HAP-1 (cell line): ENCODE data around the gene SENP8.
"Not testable (repeated sequence)": the region's sequence is repeated elsewhere in the genome, so short reads cannot be mapped to it uniquely, and the experiment has no call there.

Source experiments
- DNase-seq, 2 experiments: peaks; one replicate each; pipeline ENCODE4 v3.0.0-alpha.2; 2016 to 2020; ENCODE audit warnings: low spot score in 2 of 2
- H3K27me3 ChIP-seq: fragments of 250-450 bp; sonication (Bioruptor Pico); 2 replicates; pipeline ENCODE4 v1.5.1; 2020; ENCODE audit warnings: low read depth, mild to moderate bottlenecking, moderate library complexity
- H3K36me3 ChIP-seq: fragments of 250-450 bp; sonication (Bioruptor Pico); replicated peaks from 2 replicates; pipeline ENCODE4 v1.5.1; 2020; ENCODE audit warnings: mild to moderate bottlenecking
- H3K4me1 ChIP-seq: fragments of 250-450 bp; sonication (Bioruptor Pico); 2 replicates; pipeline ENCODE4 v1.5.1; 2020; ENCODE audit warnings: mild to moderate bottlenecking
- H3K4me3 ChIP-seq: fragments of 250-450 bp; sonication (Bioruptor Pico); 2 replicates; pipeline ENCODE4 v1.5.1; 2020; ENCODE audit warnings: mild to moderate bottlenecking, moderate library complexity
- H3K9me3 ChIP-seq: fragments of 250-450 bp; sonication (Bioruptor Pico); 2 replicates; pipeline ENCODE4 v1.5.1; 2020; ENCODE audit warnings: mild to moderate bottlenecking, moderate library complexity
- in situ Hi-C: fragments of 300-500 bp; cut with MboI; formaldehyde crosslinking; loops from 3 replicates; pipeline ENCODE4 v1.14.3; 2020; ENCODE audit warnings: low sequenced_read_pairs, inconsistent platforms, mixed read lengths

Gene SENP8

GRCh38 chr15:72096796-72097195, 21.4 kb upstream of the SENP8 start:
- H3K36me3 ChIP-seq: peaks cover 4% of the 10 kb centered on the region; the same call in 1 of the 2 replicates
- no peak overlapping the region for H3K4me3 ChIP-seq
- in situ Hi-C loops: no loop called here
- DNase-seq: peak in 1 of 2 experiments; percentile 1
- H3K4me1 ChIP-seq: no peaks in the 10 kb centered on the region
- H3K9me3 ChIP-seq: peaks cover 5% of the 10 kb centered on the region; the same call in 1 of the 2 replicates
- H3K27me3 ChIP-seq: no peaks in the 10 kb centered on the region

DNA sequence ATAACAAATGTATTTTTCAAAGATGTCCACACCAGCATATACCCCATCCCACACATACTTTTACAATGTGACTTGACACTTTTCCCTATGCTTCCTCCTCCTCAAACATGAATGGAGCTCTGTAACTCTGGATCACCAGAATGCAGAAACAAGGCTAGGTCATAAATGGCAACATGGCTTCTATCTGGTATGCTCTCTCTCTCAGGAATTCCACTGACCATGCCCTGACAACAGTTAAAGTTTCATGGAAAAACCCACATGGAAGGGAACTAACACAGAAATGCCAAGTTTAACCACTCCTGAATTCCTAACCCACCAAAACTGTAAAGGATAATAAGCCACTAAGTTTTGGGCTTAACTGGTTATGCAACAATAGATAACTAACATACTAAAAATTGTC, 20.2 kb upstream of the SENP8 start:
- peak in 1 of 2 experiments; percentile 3 for DNase-seq
- in situ Hi-C loops: no loop called here
- H3K27me3 ChIP-seq: no peaks in the 10 kb centered on the region
- peaks cover 5% of the 10 kb centered on the region; the same call in 1 of the 2 replicates for H3K9me3 ChIP-seq
- no peak overlapping the region for H3K4me3 ChIP-seq
- H3K36me3 ChIP-seq: peaks cover 4% of the 10 kb centered on the region; the same call in 1 of the 2 replicates
- H3K4me1 ChIP-seq: peaks cover 4% of the 10 kb centered on the region

DNA sequence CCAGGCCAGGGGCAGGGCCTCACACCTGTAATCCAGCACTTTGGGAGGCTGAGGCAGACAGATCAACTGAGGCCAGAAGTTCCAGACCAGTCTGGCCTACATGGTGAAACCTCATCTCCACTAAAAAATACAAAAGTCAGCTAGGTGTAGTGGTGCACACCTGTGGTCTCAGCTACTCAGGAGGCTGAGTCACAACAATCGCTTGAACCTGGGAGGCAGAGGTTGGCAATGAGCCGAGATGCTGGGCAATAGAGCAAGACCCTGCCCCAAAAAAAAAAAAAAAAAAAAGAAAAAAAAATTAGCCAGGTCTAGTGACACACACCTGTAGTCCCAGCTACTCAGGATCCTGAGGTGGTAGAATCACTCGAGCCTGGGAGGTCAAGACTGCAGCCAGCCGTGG, 19.0 kb upstream of the SENP8 start:
- in situ Hi-C loops: no loop called here
- Histone ChIP-seq H3K9me3 (peaks cover 5% of the 10 kb centered on the region; the same call in 1 of the 2 replicates), H3K36me3 (peaks cover 4% of the 10 kb centered on the region; the same call in 1 of the 2 replicates), H3K4me3 (no peak overlapping the region), H3K4me1 (peaks cover 4% of the 10 kb centered on the region), H3K27me3 (no peaks in the 10 kb centered on the region)
- peak in 1 of 2 experiments; percentile 2 for DNase-seq

- in situ Hi-C loops, H3K4me1 ChIP-seq, H3K36me3 ChIP-seq, DNase-seq, H3K27me3 ChIP-seq, H3K4me3 ChIP-seq, H3K9me3 ChIP-seq: not testable (repeated sequence)
Measured at GRCh38 chr15:72100551-72100950, 17.7 kb upstream of the SENP8 start.

DNA sequence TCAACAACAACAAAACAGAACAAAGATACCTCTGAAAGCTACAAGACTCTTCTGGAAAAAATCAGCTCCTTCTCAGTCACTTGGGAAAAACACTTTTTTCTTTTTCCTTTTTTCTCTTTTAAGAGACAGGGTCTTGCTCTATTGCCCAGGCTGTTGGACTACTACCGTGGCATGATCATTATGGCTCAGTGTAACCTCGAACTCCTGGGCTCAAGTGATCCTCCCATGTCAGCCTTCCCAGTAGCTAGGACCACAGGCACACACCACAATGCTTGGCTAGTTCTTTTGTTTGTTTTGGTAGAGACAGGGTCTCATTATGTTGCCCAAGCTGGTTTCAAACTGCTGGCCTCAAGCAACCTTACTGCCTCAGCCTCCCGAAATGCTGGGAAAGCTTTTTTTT, 13.1 kb upstream of the SENP8 start:
- DNase-seq: peak in 1 of 2 experiments; percentile 2
- in situ Hi-C loops: no loop called here
- no peaks in the 10 kb centered on the region for H3K36me3 ChIP-seq
- peaks cover 9% of the 10 kb centered on the region for H3K4me1 ChIP-seq
- H3K4me3 ChIP-seq: no peak overlapping the region
- H3K27me3 ChIP-seq: no peaks in the 10 kb centered on the region
- no peaks in the 10 kb centered on the region for H3K9me3 ChIP-seq

DNA sequence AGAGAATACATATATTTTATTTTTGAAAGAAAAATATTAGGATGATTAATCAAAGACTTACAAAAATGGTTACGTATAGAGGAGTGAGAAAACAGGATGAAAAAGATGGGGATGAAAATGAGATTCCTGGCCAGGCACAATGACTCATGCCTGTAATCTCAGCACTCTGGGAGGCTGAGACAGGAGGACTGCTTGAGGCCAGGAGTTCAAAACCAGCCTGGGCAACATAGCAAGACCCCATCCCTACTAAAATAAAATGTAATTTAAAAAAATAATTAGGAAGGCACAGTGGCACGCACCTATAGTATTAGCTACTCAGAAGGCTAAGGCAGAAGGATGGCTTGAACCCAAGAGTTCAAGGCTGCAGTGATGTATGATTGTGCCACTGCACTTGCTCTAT, 12.1 kb upstream of the SENP8 start:
- no peaks in the 10 kb centered on the region for H3K27me3 ChIP-seq
- H3K9me3 ChIP-seq: no peaks in the 10 kb centered on the region
- H3K4me1 ChIP-seq: peaks cover 9% of the 10 kb centered on the region
- in situ Hi-C loops: no loop called here
- H3K4me3 ChIP-seq: no peak overlapping the region
- peak in 1 of 2 experiments; percentile 1 for DNase-seq
- H3K36me3 ChIP-seq: no peaks in the 10 kb centered on the region

- Histone ChIP-seq H3K36me3 (no peaks in the 10 kb centered on the region), H3K27me3 (no peaks in the 10 kb centered on the region), H3K4me3 (no peak overlapping the region), H3K9me3 (no peaks in the 10 kb centered on the region), H3K4me1 (peaks cover 5% of the 10 kb centered on the region)
- in situ Hi-C loops: no loop called here
- no peak for DNase-seq
Measured at GRCh38 chr15:72110355-72110754, 7.8 kb upstream of the SENP8 start.

- Histone ChIP-seq H3K4me1 (peaks cover 13% of the 10 kb centered on the region), H3K36me3 (no peaks in the 10 kb centered on the region), H3K27me3 (no peaks in the 10 kb centered on the region), H3K4me3 (no peak overlapping the region), H3K9me3 (no peaks in the 10 kb centered on the region)
- in situ Hi-C loops: no loop called here
- DNase-seq: no peak
Measured at GRCh38 chr15:72112116-72112515, 6.1 kb upstream of the SENP8 start.

- H3K4me1 ChIP-seq: peaks cover 11% of the 10 kb centered on the region
- no peak overlapping the region for H3K4me3 ChIP-seq
- no peaks in the 10 kb centered on the region for H3K9me3 ChIP-seq
- in situ Hi-C loops: no loop called here
- DNase-seq: no peak
- H3K36me3 ChIP-seq: no peaks in the 10 kb centered on the region; the same call in 1 of the 2 replicates
- no peaks in the 10 kb centered on the region for H3K27me3 ChIP-seq
Measured at GRCh38 chr15:72112805-72113204, 5.4 kb upstream of the SENP8 start.

GRCh38 chr15:72113347-72114031, 4.7 kb upstream of the SENP8 start:
- in situ Hi-C loops: no loop called here
- H3K4me1 ChIP-seq: peaks cover 11% of the 10 kb centered on the region
- DNase-seq: no peak
- no peaks in the 10 kb centered on the region for H3K27me3 ChIP-seq
- no peaks in the 10 kb centered on the region for H3K9me3 ChIP-seq
- H3K36me3 ChIP-seq: no peaks in the 10 kb centered on the region; the same call in 1 of the 2 replicates
- no peak overlapping the region for H3K4me3 ChIP-seq

GRCh38 chr15:72116731-72117485, 1.3 kb upstream of the SENP8 start:
- H3K4me3 ChIP-seq: peak overlapping the region; percentile 85
- H3K36me3 ChIP-seq: no peaks in the 10 kb centered on the region; the same call in 1 of the 2 replicates
- H3K4me1 ChIP-seq: peaks cover 15% of the 10 kb centered on the region
- H3K27me3 ChIP-seq: no peaks in the 10 kb centered on the region
- in situ Hi-C loops: no loop called here
- H3K9me3 ChIP-seq: no peaks in the 10 kb centered on the region
- DNase-seq: peak; percentile 44 to 62

DNA sequence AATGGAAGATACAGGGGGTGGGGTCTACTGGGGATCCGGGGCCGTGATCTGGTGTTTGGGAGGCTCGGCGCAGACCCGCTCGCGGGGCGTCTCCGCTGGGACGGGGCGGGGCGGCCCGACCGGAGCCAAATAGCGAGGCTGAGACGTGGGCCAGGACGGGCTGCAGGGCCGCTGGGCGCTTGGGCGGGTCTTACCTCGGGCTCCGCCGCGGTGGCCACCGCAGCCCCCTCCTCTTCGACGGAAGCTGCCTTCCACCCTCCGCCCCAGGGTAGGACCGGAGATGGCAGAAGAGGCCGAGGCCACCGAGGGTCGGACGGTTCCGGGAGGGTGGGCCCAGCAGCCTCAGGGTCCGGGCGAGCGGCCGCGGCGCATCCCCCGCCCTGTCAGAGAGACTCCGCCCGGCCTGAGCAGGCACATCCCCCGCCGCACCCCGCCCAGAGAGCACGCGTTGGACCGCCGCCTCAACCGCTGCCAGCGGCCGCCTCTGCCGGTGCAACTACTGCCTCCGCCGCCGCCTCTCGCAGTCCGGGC, 652 bp upstream of the SENP8 start:
- peaks cover 15% of the 10 kb centered on the region for H3K4me1 ChIP-seq
- in situ Hi-C loops: no loop called here
- no peaks in the 10 kb centered on the region for H3K27me3 ChIP-seq
- H3K36me3 ChIP-seq: no peaks in the 10 kb centered on the region; the same call in 1 of the 2 replicates
- peak overlapping the region; percentile 85 for H3K4me3 ChIP-seq
- H3K9me3 ChIP-seq: no peaks in the 10 kb centered on the region
- DNase-seq: peak; percentile 89 to 94

GRCh38 chr15:72124218-72124617, 6.0 kb downstream of the SENP8 start:
- Histone ChIP-seq H3K36me3 (no peaks in the 10 kb centered on the region), H3K9me3 (no peaks in the 10 kb centered on the region), H3K27me3 (no peaks in the 10 kb centered on the region), H3K4me3 (no peak overlapping the region), H3K4me1 (no peaks in the 10 kb centered on the region; the same call in 1 of the 2 replicates)
- in situ Hi-C loops: no loop called here
- no peak for DNase-seq
